Measurements from ENCODE around the gene CBL. TPM values are rescaled to one million over a fixed set of nuclear protein-coding genes. Genes with fewer than 3 reads are reported as not detected.

The CBL gene
- total RNA-seq, 2 experiments from 2014 or later = 43.6 to 43.7 TPM

GRCh38 chr11:119298726-119299125, 92.6 kb downstream of the CBL start:
- ATAC-seq (no peak), DNase-seq (no peak)
- no peaks in the 10 kb centered on the region for H3K27me3 Mint-ChIP-seq (ENCODE audit: low read depth)
- no peak overlapping the region for H3K27ac Mint-ChIP-seq
- H3K4me3 Mint-ChIP-seq = no peak overlapping the region
- no peaks in the 10 kb centered on the region for H3K4me1 Mint-ChIP-seq (ENCODE audit: low read depth)
- ChIA-PET POLR2A (no interaction called here), CTCF (interaction anchor here (1.3 kb wide), 1 partner anchor 16 kb away, joined by 3 read pairs; no protein-coding TSS in a partner anchor)
- no peaks in the 10 kb centered on the region for H3K9me3 Mint-ChIP-seq (ENCODE audit: insufficient read depth)
- peaks cover 62% of the 10 kb centered on the region for H3K36me3 Mint-ChIP-seq (ENCODE audit: low read depth)

GRCh38 chr11:119299416-119299815, 93.3 kb downstream of the CBL start:
- Mint-ChIP-seq H3K27ac (no peak overlapping the region), H3K4me1 (ENCODE audit: low read depth) (no peaks in the 10 kb centered on the region), H3K4me3 (no peak overlapping the region), H3K27me3 (ENCODE audit: low read depth) (no peaks in the 10 kb centered on the region), H3K9me3 (ENCODE audit: insufficient read depth) (no peaks in the 10 kb centered on the region), H3K36me3 (ENCODE audit: low read depth) (peaks cover 62% of the 10 kb centered on the region)
- ATAC-seq (no peak), DNase-seq (no peak)
- ChIA-PET CTCF (interaction anchor here (0.7 to 4.2 kb wide), 5 partner anchors 16 to 39 kb away, joined by 3 to 25 read pairs (median 4); no protein-coding TSS in a partner anchor), POLR2A (interaction anchor here (1.6 kb wide), 1 partner anchor 22 kb away, joined by 7 read pairs; no protein-coding TSS in a partner anchor)

GRCh38 chr11:119300198-119300964, 94.2 kb downstream of the CBL start:
- Mint-ChIP-seq H3K4me3 (no peak overlapping the region), H3K27ac (no peak overlapping the region), H3K27me3 (ENCODE audit: low read depth) (no peaks in the 10 kb centered on the region), H3K4me1 (ENCODE audit: low read depth) (peaks cover 7% of the 10 kb centered on the region), H3K36me3 (ENCODE audit: low read depth) (peaks cover 66% of the 10 kb centered on the region), H3K9me3 (ENCODE audit: insufficient read depth) (no peaks in the 10 kb centered on the region)
- no peak for DNase-seq
- POLR2A ChIA-PET = interaction anchor here (1.6 kb wide), 1 partner anchor 21 kb away, joined by 7 read pairs; no protein-coding TSS in a partner anchor
- CTCF ChIA-PET = interaction anchor here (0.8 to 4.2 kb wide), 7 partner anchors 16 to 38 kb away, joined by 3 to 25 read pairs (median 5); no protein-coding TSS in a partner anchor
- ATAC-seq = no peak

- Mint-ChIP-seq H3K36me3 (ENCODE audit: low read depth) (peaks cover 57% of the 10 kb centered on the region), H3K4me1 (ENCODE audit: low read depth) (peaks cover 25% of the 10 kb centered on the region), H3K27ac (no peak overlapping the region), H3K4me3 (no peak overlapping the region), H3K27me3 (ENCODE audit: low read depth) (no peaks in the 10 kb centered on the region), H3K9me3 (ENCODE audit: insufficient read depth) (no peaks in the 10 kb centered on the region)
- CTCF ChIA-PET = interaction anchor here (1.1 to 4.2 kb wide), 3 partner anchors 18 to 20 kb away, joined by 4 to 25 read pairs (median 5); no protein-coding TSS in a partner anchor
- ATAC-seq = no peak
- no peak for DNase-seq
- POLR2A ChIA-PET = no interaction called here
These were observed 97.1 kb downstream of the CBL start for GRCh38 chr11:119303227-119303718.

- Mint-ChIP-seq H3K4me1 (ENCODE audit: low read depth) (peaks cover 25% of the 10 kb centered on the region), H3K4me3 (no peak overlapping the region), H3K27ac (peak overlapping the region; percentile 83), H3K27me3 (ENCODE audit: low read depth) (no peaks in the 10 kb centered on the region), H3K9me3 (ENCODE audit: insufficient read depth) (no peaks in the 10 kb centered on the region), H3K36me3 (ENCODE audit: low read depth) (peaks cover 36% of the 10 kb centered on the region)
- DNase-seq (no peak), ATAC-seq (peak; percentile 10)
- ChIA-PET POLR2A (interaction anchor here (1.0 to 1.3 kb wide), 4 partner anchors 14 to 39 kb away, joined by 3 to 4 read pairs (median 3); no protein-coding TSS in a partner anchor), CTCF (interaction anchor here (0.9 to 5.3 kb wide), 10 partner anchors 9 to 137 kb away, joined by 3 to 58 read pairs (median 4); partner anchors contain the start of gene CBL)
These were observed 99.6 kb downstream of the CBL start for GRCh38 chr11:119305556-119306372.

DNA sequence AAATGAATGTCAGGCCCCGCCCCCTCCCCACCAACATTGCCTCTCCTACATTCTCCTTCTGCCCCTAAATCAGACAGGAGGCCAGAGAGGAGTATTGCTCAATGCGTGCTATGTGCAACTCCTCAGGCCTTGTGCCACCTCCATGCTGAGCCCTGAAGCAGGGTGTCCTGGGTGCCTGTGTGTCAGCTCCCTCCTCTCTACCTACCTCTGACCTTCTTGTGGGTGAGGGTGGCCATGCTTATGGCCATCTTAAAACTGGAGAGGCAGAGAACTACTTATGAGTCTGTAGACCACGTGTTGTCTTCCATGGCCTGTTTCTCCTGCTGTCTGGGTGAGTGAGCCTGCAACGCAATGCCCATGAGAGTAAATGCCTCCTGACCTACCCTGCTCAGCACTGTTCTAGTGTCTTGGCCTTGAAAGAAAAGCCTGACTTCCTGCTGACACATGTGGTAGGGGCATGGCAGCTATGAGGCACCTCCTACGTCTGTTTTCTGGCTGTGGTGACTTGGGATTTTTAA, 100.3 kb downstream of the CBL start:
- ATAC-seq = peak; percentile 70

GRCh38 chr11:119307219-119307618, 101.1 kb downstream of the CBL start:
- POLR2A ChIA-PET = interaction anchor here (1.1 to 1.3 kb wide), 2 partner anchors 41 to 310 kb away, joined by 3 to 4 read pairs; no protein-coding TSS in a partner anchor

More for the DNA sequence above, 100.3 kb downstream of the CBL start:
- CTCF ChIA-PET = interaction anchor here (1.0 to 5.3 kb wide), 8 partner anchors 9 to 137 kb away, joined by 3 to 58 read pairs (median 4); partner anchors contain the start of genes CBL and MCAM
- no peak for DNase-seq
- Mint-ChIP-seq H3K4me1 (ENCODE audit: low read depth) (peaks cover 25% of the 10 kb centered on the region), H3K9me3 (ENCODE audit: insufficient read depth) (no peaks in the 10 kb centered on the region), H3K4me3 (no peak overlapping the region), H3K27ac (peak overlapping the region; percentile 83), H3K27me3 (ENCODE audit: low read depth) (no peaks in the 10 kb centered on the region), H3K36me3 (ENCODE audit: low read depth) (peaks cover 29% of the 10 kb centered on the region)
- POLR2A ChIA-PET = interaction anchor here (1.0 to 1.3 kb wide), 4 partner anchors 13 to 40 kb away, joined by 3 to 4 read pairs (median 3); no protein-coding TSS in a partner anchor

DNA sequence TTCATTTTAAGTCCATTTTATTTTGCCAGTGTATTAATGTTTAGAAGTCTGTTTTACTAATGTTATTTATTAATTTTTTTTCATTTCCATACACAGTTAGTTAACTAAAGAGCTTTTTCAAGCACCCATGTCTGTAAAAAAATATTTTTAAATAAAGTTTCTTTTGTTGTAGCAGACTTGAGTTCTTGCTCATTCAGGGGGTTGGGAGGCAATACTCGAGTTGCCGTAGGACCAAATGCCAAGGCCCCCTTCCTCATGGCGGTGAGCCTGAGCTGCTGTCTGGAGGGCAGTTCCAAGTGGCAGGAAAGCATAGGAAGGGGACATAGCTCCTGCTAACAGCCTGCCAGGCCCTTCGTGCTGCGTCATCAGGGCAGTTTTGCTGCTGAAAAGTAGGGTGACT, 101.8 kb downstream of the CBL start:
- Mint-ChIP-seq H3K9me3 (ENCODE audit: insufficient read depth) (no peaks in the 10 kb centered on the region), H3K4me1 (ENCODE audit: low read depth) (peaks cover 25% of the 10 kb centered on the region), H3K4me3 (no peak overlapping the region)

More at GRCh38 chr11:119307219-119307618, 101.1 kb downstream of the CBL start:
- Mint-ChIP-seq H3K9me3 (ENCODE audit: insufficient read depth) (no peaks in the 10 kb centered on the region), H3K4me1 (ENCODE audit: low read depth) (peaks cover 25% of the 10 kb centered on the region), H3K36me3 (ENCODE audit: low read depth) (peaks cover 22% of the 10 kb centered on the region), H3K27ac (peak overlapping the region; percentile 34), H3K4me3 (no peak overlapping the region), H3K27me3 (ENCODE audit: low read depth) (no peaks in the 10 kb centered on the region)
- DNase-seq = no peak
- CTCF ChIA-PET = interaction anchor here (0.6 to 5.3 kb wide), 9 partner anchors 9 to 138 kb away, joined by 3 to 58 read pairs (median 4); partner anchors contain the start of genes CBL and MCAM
- ATAC-seq = no peak

DNA sequence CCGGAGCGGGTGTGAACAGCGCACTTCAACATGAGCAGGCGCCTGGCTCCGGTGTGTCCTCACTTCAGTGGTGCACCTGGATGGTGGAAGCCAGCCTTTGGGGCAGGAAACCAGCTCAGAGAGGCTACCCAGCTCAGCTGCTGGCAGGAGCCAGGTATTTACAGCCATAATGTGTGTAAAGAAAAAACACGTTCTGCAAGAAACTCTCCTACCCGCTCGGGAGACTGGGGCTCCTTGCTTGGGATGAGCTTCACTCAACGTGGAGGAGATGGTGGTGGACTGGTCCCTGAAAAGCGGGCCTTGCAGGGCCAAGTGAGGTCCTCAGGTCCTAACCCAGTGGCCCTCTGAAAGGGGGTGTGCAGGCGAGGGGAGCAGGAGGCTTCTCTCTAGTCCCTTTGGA, 103.3 kb downstream of the CBL start:
- no peak overlapping the region for H3K4me3 Mint-ChIP-seq
- peaks cover 12% of the 10 kb centered on the region for H3K36me3 Mint-ChIP-seq (ENCODE audit: low read depth)
- H3K4me1 Mint-ChIP-seq (ENCODE audit: low read depth) = peaks cover 25% of the 10 kb centered on the region
- no peaks in the 10 kb centered on the region for H3K27me3 Mint-ChIP-seq (ENCODE audit: low read depth)
- H3K9me3 Mint-ChIP-seq (ENCODE audit: insufficient read depth) = no peaks in the 10 kb centered on the region
- peak overlapping the region; percentile 54 for H3K27ac Mint-ChIP-seq
- ATAC-seq (no peak), DNase-seq (no peak)
- CTCF ChIA-PET = interaction anchor here (1.0 to 5.3 kb wide), 3 partner anchors 13 to 112 kb away, joined by 3 to 58 read pairs (median 5); no protein-coding TSS in a partner anchor
- POLR2A ChIA-PET = interaction anchor here (0.9 to 1.3 kb wide), 2 partner anchors 12 to 18 kb away, joined by 3 to 7 read pairs; no protein-coding TSS in a partner anchor

More for the DNA sequence above, 101.8 kb downstream of the CBL start:
- CTCF ChIA-PET = interaction anchor here (0.7 to 5.3 kb wide), 6 partner anchors 15 to 62 kb away, joined by 3 to 58 read pairs (median 3); no protein-coding TSS in a partner anchor
- DNase-seq = no peak
- ATAC-seq = no peak
- POLR2A ChIA-PET = interaction anchor here (1.1 to 1.3 kb wide), 2 partner anchors 13 to 311 kb away, joined by 4 to 7 read pairs; no protein-coding TSS in a partner anchor
- H3K36me3 Mint-ChIP-seq (ENCODE audit: low read depth) = peaks cover 17% of the 10 kb centered on the region
- H3K27ac Mint-ChIP-seq = no peak overlapping the region
- H3K27me3 Mint-ChIP-seq (ENCODE audit: low read depth) = no peaks in the 10 kb centered on the region

DNA sequence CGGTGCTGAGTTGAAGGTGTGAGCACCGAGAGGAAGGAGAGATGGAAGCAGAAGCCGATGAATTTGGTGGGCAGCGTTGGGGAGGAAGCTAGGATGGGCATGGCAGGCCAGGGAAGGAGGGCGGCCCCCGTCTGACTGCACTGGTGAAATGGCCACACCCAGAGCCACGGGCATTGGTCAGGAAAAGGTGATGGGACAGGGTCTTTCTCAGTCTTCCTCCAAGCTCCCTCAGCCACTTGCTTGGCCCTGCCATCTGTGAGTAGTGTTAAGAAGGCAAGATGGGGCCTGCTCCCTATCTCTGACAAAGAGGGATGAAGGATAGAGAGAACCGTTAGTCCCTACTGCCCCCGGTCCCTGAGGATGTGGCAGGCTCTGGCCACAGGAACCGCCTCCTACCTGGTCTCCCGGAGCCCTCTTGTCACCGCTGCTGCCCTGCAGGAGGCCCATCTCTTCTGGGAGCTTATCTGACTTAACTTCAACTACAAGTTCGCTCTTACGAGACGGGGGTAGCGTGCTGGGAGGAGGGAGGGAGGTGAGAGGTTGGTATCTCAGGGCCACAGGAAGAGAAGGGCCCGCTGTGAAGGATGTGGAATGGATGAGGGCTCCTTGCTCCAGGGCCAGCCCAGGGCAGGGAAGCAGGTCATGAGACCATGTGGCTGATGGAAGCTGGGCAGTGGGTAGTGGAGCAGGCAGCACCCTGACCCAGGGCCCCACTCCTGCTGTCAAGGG, 104.0 kb downstream of the CBL start:
- Mint-ChIP-seq H3K36me3 (ENCODE audit: low read depth) (peaks cover 8% of the 10 kb centered on the region), H3K27me3 (ENCODE audit: low read depth) (no peaks in the 10 kb centered on the region), H3K27ac (no peak overlapping the region), H3K9me3 (ENCODE audit: insufficient read depth) (no peaks in the 10 kb centered on the region), H3K4me3 (no peak overlapping the region), H3K4me1 (ENCODE audit: low read depth) (peaks cover 26% of the 10 kb centered on the region)
- CTCF ChIA-PET = interaction anchor here (1.1 to 5.3 kb wide), 3 partner anchors 12 to 46 kb away, joined by 3 to 58 read pairs (median 3); no protein-coding TSS in a partner anchor
- DNase-seq (no peak), ATAC-seq (no peak)
- POLR2A ChIA-PET = interaction anchor here (0.9 kb wide), 1 partner anchor 17 kb away, joined by 3 read pairs; no protein-coding TSS in a partner anchor

Measured in activated CD8-positive, alpha-beta T cell treated with anti-CD3 and anti-CD28 coated beads, Interleukin-2, amount 10 ng/mL, durations not matched to agents 7 days and 5 days (primary cell).